ENCODE results near the gene ZNF581.
A peak's percentile ranks its signal among the peaks of the same experiment; 100 is the strongest.

The ZNF581 gene

DNA sequence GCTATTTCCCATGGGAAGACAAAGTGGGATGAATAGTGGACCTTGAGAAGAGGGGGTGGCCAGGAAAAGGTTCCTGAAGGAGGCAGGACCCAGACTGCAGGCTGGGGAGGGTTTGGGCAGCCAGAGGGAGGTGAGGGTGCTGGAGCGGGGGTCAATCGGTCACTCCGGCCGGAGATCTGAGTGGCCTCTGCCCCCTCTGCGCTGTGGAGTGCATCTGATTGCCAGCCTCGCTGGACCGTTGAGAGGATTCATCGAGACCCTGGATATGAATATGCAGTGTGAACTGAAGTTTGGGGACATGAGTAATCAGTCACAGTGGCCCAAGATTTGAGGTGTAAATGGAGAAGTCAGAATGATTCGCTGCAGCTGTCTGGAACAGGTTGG is 8.1 kb upstream of the ZNF581 start:
- no peak for DNase-seq

DNA sequence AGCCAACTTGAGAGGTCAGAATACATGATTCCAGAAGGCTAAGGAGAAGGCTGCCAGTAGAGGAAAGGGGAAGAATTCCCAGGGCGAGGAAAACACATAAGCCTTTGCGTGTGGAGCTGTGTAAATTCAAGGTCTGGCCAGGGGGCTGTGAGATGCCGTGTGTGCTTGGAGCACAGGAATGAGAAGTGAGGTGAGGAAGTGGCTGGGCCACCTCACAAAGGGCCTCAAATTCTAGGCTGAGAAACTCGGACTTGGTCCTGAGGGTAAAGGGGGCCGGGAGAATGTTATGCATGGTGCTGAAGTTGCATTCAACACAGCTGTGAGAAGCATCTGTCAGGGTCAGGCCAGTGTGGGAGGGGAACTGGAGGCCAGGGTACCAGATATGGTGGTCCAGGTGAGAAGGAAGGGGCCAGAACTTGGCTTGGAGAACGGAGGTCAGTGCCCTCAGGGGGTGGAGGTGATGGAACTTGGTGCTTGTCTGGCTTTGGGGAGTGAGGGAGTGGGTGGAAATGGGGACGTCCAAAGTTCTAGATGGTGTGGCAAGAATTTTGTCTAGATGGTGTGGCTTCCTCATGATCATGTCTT is 7.5 kb upstream of the ZNF581 start:
- no peak for DNase-seq

DNA sequence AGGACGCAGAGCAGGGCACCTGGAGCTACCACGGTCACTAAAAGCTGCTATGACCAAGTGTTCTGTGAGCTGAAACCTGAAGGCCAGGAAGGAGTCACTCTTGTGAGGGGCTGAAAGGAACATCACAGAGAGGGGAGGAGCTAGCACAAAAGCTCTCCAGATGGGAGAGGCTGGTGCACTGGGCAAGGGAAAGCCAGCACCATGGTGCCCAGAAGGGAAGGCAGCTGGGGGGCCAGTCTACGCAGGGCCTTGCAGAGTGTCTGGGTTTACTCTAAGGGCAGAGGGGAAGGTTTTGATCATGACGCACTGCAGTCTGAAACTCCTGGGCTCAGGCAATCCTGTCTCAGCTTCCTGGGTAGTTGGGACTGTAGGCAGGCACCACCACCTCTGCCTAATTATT is 6.7 kb upstream of the ZNF581 start:
- DNase-seq, result no peak

DNA sequence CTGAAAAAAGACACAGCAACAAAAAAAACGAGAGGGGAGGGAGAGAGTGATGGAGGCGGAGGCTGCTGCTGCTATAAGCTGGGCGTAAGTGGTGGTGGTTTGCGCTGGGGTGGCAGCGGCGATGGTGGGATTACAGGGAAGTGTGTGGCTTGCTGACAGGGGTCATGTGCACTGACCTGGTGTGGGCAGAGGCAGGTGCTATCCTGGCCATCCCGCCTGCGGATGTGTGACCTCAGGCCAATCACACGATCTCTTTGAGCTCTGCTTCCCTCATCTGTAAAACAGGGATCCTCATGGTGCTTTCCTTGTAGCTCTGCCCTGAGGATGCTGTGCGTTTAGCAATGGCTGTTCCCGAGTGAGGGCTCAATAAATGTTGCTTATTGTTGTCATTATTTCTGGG is 5.9 kb upstream of the ZNF581 start:
- no peak for DNase-seq

DNA sequence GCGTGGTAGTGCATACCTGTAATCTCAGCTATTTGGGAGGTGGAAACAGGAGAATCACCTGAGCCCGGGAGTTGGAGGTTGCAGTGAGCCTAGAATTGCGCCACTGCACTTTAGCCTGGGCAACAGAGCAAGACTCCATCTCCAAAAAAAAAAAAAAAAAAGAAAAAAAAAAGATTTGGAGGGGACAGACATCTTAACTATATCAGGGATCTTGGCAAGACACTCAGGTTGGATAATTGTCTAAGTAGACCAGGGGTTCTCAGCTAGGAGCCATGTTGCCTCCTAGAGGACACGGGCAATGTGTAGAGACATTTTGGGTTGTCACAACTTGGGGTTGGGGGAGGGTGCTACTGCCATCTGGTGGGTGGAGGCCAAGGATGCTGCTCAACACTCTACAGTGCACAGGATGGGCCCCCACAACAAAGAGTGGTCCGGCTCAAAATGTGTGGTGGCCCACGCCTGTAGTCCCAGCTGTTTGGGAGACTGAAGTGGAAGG is 4.5 kb upstream of the ZNF581 start:
- no peak for DNase-seq

DNA sequence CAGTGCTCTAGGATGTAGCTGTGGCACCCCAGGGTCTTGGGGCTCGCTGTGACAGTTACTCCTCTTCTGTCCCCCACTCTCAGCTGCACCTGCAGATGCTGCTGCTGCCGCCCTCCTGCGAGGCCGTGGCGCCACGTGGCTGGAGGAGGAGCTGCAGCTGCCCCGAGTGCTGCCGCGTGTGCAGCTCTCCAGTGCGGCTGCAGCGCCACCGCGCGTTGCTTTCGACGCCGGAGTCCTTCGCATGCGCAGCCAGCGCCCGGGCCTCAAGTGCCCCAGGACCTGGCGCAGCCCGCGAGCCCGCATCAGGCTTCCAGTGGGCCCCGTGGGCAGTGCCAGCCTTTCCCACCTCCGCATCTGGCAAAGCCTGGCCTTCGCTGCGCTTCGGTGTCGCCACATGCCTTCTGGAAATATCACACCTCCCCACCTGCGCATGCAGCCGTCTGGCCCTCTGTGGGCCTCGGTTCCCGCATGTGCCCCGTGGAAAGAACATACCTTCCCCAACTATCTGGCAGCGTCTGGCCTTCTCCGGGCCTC is 3.3 kb upstream of the ZNF581 start:
- peak; percentile 73 for DNase-seq

DNA sequence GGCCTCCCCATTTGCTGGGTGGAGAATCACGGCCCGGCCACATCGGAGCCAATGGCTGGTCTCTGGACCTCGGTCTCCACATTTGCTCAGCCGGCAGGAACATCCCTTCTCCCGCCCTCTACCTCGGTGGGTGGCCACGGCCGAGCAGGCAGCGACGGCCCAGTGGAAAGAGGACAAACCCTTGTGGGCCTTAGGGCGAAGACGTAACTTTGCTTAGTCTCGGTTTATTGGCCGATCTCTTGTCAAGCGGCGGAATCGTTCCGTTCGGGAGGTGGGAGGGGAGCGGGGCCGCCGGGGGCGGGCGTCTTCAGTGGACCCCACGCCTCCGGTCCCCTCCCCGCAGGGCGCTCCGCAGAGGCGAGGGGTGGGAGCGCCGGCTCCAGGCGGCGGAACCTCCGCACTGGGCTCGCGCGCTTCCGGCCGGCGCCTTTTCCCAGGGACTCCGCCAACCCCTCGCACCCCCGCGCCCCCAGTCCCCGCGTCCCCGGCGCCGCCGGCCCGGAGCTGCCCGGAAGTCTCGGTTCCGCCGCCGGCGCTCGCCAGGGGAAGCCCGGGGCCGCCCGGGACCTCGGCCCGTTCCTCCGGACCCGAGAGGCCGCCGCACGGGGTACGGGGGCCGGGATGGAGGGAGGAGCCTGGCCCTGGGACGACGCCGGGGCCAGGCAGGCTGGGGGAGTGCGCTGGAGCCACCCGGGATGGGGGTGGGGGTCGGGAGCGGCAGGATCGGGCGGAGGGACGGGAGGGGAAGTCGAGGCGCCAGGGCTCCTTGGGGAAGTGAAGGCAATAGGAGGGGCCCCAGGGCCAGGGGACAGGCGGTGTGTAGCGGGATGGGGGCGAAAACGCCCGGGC is 2.6 kb upstream of the ZNF581 start, which contains the start of gene ZNF580:
ZNF580 (plus strand) TSS at position 426 of the 849 bp plus-strand sequence. CDS start 1,507 bp downstream, outside the sequence.
- peak; percentile 90 for DNase-seq

DNA sequence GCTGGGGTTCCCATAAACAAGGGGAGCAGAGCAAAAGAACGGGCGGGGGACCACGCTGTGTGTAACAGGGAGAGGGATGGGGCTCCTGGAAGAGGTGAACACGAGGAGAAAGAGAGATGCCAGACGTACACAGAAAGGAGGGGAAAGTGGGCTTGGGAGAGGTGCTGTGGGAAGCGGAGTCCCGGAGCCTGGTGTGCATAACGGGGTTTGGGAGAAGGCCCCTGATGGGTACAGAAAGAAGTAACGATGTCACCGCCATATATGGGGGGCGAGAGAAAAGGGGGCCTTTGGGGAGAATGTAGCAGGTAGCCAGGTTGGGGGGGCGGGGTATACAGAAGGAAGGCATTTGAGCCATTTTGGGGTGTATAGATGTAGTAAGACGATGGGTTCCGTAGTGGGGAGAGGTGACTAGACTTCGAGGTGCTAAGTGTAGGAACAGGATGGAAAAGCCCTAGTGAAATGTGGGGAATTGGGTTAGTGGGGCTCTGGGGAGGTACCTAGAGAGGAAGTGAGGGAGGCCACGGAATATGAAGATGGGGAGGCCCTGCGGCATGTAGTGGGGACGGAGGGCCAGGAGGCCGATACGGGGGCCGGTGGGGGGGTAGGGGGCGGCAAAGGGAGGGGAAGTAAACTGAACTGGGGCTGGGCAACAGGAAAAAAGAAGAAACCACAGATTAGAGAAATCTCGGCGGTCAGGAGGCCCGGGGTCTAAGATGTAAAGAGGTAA is 1.9 kb upstream of the ZNF581 start:
- no peak for DNase-seq

DNA sequence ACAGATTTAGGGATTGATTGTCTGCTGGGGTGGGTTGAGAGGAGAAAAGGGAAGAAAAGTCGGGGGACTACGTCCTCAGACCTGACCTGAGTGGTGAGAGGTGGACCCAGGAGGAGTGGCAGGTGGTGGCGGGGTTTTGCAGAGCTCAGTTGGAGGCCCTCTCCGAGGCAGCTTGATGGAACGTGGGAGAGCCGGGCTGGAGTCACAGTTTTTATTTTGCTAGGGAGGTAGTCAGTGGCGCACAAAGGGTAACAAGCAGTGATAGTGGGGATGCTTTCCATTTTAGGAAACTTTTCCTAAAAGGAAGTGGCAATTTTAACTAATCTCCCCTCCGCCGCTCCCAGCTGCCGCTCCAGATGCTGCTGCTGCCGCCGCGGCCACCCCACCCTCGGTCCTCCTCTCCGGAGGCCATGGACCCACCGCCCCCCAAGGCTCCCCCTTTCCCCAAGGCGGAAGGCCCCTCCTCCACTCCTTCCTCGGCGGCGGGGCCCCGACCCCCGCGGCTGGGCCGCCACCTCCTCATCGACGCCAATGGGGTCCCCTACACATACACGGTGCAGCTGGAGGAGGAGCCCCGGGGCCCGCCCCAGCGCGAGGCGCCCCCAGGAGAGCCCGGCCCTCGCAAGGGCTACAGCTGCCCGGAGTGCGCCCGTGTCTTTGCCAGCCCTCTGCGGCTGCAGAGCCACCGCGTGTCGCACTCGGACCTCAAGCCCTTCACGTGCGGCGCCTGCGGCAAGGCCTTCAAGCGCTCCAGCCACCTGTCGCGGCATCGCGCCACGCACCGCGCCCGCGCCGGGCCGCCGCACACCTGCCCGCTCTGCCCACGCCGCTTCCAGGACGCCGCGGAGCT is 1.1 kb upstream of the ZNF581 start:
- DNase-seq, result no peak

DNA sequence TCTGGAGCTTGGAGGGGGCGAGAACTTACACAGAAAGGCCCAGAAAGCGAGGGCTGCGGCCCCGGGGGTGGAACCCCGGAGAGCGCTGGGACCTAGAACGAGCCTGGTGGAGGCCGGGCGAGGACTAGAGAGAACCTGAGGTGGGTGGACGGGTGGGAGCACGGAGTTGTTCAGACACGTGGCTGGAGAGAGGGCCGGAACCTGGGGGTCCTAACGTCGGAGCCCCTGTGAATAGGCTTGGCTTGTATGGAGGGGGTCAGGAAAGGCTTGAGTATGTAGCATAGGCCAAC is 383 bp downstream of the ZNF581 start:
- no peak for DNase-seq

DNA sequence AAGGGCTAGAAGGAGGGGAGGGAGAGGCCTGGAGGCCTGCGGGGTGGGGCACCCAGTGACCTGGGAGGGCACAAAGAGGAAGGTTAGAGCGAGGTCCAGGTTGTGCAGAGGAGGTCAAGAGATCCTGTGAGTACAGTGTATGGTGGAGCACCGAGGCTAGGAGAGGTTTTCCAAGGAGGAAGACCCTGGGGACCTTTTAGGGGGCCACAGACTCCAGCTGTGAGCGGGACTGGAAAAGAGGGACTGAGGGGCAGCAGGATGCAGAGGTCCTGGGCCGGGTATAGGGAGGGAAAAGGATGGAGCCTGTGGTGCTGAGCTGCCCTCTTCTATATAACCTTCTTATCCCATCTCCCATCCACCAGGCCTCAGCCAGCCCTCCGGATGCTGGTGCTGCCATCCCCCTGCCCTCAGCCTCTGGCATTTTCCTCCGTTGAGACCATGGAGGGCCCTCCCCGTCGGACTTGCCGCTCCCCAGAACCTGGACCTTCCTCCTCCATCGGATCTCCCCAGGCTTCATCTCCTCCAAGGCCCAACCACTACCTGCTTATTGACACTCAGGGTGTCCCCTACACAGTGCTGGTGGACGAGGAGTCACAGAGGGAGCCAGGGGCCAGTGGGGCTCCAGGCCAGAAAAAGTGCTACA is 863 bp downstream of the ZNF581 start:
- DNase-seq, result no peak

DNA sequence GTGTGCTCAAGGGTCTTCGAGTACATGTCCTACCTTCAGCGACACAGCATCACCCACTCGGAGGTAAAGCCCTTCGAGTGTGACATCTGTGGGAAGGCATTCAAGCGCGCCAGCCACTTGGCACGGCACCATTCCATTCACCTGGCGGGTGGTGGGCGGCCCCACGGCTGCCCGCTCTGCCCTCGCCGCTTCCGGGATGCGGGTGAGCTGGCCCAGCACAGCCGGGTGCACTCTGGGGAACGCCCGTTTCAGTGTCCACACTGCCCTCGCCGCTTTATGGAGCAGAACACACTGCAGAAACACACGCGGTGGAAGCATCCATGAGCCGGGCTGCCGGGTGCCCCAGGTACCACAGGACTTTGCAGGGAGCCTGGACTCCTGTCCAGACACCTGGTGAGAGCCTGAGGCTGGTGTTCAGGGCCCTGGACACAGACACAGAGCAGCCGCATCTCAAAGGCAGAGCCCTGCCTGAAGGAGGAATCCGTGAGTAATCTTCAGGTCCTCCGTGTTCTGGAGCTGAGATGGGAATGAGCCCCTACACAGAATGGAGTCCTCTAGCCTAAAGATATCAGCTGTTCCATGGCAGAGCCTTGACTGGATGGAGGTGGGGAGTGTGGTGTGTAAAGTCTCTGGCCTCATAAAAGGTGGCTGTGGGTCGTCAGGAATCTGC is 1.5 kb downstream of the ZNF581 start:
- DNase-seq, result no peak

DNA sequence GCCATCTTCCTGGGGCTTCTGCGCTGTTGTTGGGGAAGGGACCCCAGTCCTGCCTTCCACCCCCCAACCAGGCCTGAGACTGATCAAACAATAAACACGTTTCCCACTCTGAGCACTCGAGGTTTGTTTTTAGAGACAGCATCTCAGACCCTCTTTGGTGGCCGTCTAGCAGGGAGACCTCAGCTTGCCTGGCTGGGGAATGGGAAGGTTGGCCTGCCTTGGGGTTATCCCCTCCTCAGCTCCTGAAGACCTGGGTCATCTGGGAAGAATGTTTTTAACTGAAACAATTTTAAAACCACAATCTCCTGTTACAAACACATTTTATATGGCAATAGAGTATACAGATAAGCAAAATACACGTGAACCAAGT is 2.0 kb downstream of the ZNF581 start:
- DNase-seq, result no peak

DNA sequence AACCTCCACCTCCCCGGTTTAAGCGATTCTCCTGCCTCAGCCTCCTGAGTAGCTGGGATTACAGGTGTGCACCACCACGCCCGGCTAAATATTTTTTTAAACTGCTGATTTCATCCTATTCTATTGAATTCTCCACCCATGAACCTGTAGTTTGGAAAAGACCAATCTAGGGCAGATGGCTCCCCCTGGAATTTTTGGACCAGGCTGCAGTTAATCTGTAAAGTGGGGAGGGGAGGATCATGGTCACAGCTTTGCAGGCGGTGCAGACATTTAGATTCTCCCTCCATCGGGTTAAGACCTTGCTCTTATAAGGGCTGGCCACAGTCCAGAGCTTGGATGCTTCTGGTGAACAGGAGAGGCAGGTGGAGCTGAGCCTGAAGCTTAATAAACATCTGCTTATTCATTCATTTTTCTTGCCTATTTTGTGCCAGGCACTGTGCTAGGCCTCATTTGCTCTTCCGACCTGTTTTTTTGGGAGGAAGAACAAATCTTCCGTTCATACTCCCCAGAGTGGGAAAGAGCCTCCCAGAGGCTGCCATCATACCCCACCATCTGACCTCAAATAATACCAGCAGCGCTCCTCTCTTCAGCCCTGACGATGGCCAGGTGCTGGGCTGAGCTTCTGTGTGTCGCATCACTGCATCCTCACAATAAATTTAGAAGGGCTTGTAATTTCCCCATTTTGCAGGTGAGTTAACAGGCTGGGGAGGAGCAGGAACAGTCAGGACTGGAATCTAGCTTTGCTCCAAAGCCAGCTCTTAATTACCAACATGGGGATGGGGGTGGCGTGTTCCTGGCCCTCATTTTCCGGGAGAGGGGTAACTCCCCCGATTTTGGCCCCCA is 3.7 kb downstream of the ZNF581 start:
- no peak for DNase-seq

DNA sequence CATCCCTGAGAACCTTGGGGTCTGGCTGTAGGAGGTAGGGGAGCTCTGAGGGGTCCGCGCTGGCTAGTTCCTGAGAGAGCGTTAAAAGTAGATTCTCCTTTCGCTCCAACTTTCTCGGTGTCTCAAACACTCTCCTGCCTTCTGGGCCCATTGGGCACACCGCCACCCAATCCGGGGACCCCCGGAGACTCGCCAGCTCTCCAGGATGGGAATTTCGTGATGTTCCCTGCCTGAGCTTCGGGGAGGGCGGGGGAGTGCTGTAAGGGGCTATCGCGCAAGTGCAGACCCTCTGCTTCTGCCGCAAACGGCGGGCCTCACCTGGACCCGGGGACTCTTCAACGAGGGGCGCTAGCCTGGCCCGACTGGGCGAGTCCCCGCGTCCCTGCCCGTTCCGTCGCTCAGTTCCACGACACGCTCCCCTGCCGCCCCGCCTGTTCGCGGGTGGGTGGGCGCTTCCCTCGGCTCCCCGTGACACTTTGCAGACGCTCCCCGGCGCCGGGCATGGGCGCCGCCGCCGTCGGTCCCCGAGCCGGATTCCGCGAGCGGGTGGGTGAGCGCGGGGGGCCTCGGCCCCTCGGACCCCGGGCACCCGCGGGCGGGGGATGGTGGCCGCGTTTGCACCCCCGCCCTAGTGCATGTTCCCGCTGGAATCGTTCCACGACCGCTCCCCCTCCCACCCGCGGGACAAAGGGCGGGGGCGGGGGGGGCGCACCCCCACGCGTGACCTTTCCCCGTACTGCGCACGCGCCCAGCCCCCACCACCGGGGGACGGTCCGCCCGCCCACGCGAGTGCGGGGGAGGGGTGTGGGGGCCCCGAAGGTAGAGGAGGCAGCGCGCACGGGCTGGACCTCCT is 4.5 kb downstream of the ZNF581 start, which contains the start of gene CCDC106:
CCDC106 (plus strand) TSS at position 481 of the 853 bp plus-strand sequence. CDS start 835 bp downstream, outside the sequence.
- peak; percentile 90 for DNase-seq

DNA sequence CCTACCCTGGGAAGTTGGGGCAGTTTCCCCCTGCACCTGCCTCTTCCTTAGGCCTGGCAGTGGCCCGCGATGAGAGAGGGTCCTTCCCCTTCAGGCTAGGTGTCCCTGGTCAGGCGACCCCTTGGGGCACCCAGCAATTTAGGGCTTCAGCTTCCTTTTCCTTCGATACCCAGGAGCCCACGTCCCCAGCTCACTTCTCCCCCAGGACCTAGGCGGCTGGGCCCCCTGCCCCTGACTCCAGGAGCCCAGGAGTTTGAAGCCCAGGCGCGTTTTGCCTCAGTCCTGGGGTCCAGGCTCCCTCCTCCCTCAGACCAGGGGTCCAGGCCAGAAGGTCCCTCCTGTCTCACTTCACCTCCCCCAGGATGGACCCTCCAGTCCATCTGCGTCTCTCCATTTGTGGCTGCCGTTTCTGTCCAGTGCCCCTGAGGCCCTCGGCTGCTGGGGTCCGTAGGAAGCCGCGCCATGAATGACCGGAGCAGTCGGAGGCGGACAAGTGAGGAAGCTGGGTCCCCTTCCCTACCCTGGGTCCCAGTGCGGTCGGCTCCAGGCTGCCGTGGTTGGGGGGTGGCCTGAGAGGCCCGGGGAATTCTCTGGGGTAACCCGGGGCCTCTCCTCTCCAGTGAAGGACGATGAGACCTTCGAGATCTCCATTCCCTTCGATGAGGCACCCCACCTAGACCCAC is 5.3 kb downstream of the ZNF581 start:
- DNase-seq, result peak; percentile 44

DNA sequence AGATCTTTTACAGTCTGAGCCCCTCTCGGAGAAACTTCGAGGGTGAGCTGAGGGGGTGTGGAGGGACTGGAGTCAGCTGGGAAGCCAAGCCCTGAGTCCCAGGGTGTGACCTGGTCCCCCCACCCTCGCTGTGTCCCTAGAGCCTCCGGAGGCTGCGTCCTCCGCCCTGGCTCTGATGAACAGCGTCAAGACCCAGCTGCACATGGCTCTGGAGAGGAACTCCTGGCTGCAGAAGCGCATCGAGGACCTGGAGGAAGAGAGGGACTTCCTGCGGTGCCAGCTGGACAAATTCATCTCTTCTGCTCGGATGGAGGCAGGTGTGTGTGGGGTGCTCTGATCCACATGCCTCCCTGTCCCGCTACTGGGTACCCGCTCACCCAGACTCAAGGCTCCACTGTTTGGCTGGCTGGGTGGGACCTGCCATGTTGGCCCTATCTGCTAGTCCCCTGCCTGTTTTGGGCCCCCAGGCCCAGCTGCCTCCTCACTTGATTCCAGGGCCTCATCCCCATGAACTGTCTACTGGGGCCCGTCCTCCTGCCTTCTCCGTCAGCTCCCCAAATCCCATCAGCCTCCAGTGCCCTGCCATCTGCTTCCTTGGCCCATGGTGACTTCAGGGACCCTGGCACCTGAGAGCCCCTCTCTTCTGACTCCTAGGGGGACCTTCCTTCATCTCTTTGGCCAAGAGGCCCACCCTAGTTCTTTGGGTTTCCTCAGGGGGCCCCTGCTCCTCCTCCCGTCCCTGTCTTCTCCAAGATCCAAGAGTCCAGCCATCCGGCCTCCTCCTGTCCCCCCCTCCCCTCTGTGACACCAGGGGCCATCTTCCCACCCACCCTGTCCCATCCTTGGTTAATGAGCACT is 6.0 kb downstream of the ZNF581 start:
- no peak for DNase-seq

DNA sequence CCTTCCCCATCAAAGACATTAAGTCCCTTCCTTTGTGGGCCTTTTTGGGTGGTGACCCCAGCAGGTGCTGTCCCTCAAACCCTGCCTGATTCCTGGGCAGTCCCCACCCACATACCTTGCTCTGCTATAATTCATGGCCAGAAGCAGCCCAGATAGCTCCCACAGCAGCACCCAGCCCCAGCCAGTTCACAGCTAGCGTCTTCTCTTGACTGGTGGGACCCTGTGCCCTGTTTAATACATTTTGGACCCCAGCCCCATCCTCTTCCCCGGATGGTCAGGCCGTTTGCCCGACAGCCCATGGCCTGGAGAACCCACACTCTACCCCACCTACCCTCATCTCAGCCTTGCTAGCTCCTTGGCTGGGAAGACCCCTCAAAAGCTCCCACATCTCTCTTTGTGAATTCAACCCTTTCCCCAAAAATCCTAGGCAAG is 6.7 kb downstream of the ZNF581 start:
- peak; percentile 22 for DNase-seq

All from right forelimb (tissue), 1 donor.